ENCODE measurements around the gene GRAMD4. TPM values are rescaled to one million over a fixed set of nuclear protein-coding genes. Genes with fewer than 3 reads are reported as not detected.

The GRAMD4 gene
- total RNA-seq, 1 experiment from 2014 or later: 29.0 TPM

GRCh38 chr22:46728470-46728869 lies 108.3 kb downstream of the GRAMD4 start:
- H3K27me3 ChIP-seq (ENCODE audit: low read length): no peaks in the 10 kb centered on the region
- no peak overlapping the region for H3K27ac ChIP-seq (ENCODE audit: low read length)
- H3K4me2 ChIP-seq (ENCODE audit: low read depth, low read length, poor library complexity, severe bottlenecking): no peak overlapping the region
- H2AFZ ChIP-seq (ENCODE audit: low read length): no peak overlapping the region
- no peak overlapping the region for H3K4me3 ChIP-seq (ENCODE audit: low read length)
- no peaks in the 10 kb centered on the region for H3K9me2 ChIP-seq (replicated peaks; ENCODE audit: insufficient read depth, low read length)
- peaks cover 91% of the 10 kb centered on the region for H3K79me2 ChIP-seq (ENCODE audit: low read length)
- H3K9me3 ChIP-seq (ENCODE audit: low read length): no peaks in the 10 kb centered on the region
- H3K36me3 ChIP-seq (ENCODE audit: insufficient read depth, low read length): no peaks in the 10 kb centered on the region; the same call in 1 of the 2 replicates
- H3K4me1 ChIP-seq (ENCODE audit: low read length): peaks cover 34% of the 10 kb centered on the region
- no peak for DNase-seq
- peaks cover 7% of the 10 kb centered on the region; the same call in 1 of the 2 replicates for H4K20me1 ChIP-seq (ENCODE audit: insufficient read depth, low read depth, low read length)
- H3K9ac ChIP-seq (ENCODE audit: low read length): no peak overlapping the region

Other genes starting within 250 kb of the GRAMD4 start
- 0.11 and 0.51 TPM in 2 replicates for gene CELSR1, start 82.8 kb upstream of the GRAMD4 start, total RNA-seq (2014; rRNA removed; shearing (Covaris generic); ENCODE audit: low replicate concordance)
- gene CERK, start 117.9 kb downstream of the GRAMD4 start, total RNA-seq (2014; rRNA removed; shearing (Covaris generic); ENCODE audit: low replicate concordance): 53.8 and 79.0 TPM in 2 replicates
- gene TBC1D22A, start 142.3 kb downstream of the GRAMD4 start, total RNA-seq (2014; rRNA removed; shearing (Covaris generic); ENCODE audit: low replicate concordance): 27.7 and 39.2 TPM in 2 replicates